Germinal center (tissue), 1 donor: ENCODE data around the gene NPAS2.

Experiments used
- DNase-seq: peaks from one replicate; pipeline ENCODE4 v3.0.0; 2012; ENCODE audit warnings: mixed read lengths, low spot score

Gene NPAS2

DNA sequence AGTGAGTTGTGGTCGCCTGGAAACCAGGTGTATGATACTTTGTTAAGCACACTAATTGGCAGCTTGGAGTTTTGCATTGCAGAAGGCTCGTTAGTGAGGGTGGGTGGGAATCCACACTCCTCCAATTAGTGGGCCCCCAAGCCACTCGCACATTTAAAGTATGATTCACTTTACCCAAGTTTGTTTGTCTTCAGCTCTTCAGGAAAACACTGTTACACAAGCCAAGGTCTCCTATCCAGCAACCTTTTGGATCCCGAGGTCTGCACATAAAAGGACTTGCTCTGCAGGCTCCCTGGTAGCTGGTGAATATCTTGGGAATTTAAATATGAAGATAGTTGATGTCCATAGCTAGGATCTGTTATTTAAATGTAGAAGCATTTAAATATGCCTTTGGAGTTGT is 66.1 kb downstream of the NPAS2 start:
- DNase-seq: no peak

DNA sequence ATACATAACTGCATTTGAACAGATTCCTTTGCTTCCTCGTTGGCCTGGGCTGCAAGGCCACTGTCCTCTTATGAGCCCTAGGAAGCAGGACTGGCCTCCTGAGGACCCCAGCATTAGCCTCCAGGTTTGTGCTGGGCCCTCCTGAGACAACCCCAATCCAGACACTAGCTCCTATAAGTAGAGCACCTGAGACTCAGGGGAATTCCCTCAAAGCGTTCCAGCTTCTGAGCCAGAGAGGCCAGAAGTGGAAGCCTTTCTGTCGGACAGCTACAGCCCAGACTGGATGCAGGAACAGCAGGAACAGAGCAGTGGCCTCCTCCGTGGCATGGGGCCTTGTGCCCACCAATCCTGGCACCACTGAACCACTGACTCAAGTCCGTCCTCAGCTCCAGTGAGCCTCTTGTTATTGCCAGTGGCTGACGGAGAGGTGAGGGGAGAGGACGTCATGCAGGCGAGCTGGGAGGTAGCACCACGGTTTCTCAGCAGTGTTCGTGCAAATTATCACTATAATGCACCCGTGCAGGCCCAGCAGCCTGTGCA is 67.2 kb downstream of the NPAS2 start:
- no peak for DNase-seq

- no peak for DNase-seq
Measured at GRCh38 chr2:100887713-100888495, 68.0 kb downstream of the NPAS2 start.

DNA sequence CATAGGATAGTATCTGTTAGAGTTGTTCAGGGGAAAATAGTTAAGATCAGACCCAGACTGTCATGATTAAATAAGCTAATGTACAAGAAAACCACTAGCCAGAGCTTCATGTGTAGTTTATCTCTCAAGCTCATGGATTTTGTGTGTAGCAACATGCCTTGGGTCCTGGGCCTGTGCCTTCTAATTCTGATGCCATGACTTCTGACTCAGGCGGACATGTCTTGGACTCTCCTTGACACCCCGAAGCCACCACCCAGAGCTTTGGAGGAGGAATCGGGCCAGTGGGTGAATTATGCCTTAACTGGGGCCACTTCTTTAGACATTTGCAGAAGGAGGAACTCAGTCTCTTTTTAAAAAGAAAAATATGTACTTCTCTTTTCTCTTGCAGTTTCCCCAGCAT is 68.7 kb downstream of the NPAS2 start:
- no peak for DNase-seq

GRCh38 chr2:100889286-100889685 is 69.3 kb downstream of the NPAS2 start:
- DNase-seq: no peak

- no peak for DNase-seq
Measured at GRCh38 chr2:100891906-100892642, 72.1 kb downstream of the NPAS2 start.

- DNase-seq: no peak
Measured at GRCh38 chr2:100893392-100894104, 73.6 kb downstream of the NPAS2 start.

DNA sequence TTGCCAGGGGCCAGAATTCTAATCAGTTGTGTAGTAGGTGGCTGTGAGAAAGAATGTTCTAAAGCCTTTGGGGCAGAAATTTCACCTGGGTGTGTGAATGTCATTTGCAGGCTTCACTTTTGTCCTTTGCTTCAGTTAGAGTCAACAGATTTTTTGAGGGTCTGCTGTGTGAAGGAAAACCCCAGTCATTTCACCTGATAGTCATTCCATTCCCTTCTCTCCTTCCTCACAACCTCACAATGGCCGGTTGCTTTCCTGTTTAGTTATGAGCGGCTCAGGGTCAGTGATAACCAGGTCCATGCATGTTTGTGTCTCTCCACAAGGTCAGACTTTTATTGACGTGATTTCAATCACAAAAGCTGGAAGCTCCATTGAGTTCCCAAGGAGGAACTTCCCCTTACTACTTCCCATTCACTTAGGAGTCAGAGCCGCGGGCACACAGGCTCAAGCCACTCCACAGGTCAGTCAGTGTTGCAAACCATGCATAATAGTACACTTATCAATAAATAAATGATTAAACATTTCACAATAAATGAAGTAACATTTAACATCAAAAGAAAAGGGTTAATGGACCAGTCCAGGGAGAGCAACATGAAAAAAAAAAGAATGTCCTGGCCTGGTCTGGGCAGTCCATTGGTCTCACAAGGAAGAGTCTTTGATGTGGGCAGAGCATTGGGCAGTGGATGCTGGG is 74.3 kb downstream of the NPAS2 start:
- DNase-seq: no peak

DNA sequence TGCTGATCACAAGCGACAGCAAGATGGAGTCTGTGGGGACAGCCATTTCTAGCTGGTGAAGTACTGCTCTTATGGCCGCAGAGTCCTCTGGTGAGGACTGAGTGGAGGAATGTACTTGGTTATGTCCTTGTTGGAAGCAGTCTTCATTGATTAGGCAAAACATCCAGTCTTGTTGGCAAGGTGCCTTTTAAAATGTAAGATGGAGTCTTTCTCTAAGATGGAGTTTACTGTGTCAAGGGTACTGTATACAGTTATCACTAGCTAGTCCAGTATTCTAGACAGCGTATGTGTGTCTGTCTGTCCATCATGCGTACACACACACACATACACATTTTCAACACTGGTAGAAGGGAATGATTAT is 74.8 kb downstream of the NPAS2 start:
- DNase-seq: no peak

DNA sequence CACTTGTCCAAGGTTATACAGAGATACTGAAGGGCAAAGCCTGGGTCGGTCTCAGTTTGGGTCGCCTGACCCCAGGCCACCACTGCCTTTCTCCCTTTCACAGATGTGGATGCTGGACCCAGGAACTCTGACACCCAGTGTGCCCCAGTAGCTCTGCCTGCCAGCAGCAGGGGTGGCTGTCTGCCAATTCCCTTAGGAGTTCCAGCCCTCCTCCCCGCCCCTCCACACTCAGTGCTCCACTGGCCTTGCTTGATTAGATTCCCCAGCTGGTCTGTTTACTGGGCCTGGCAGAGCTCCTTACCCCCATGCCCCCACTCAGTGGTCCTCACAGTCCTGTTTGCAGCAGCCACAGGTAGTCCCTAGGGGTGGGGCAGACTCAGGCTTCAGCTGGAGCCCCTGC is 75.5 kb downstream of the NPAS2 start:
- no peak for DNase-seq

DNA sequence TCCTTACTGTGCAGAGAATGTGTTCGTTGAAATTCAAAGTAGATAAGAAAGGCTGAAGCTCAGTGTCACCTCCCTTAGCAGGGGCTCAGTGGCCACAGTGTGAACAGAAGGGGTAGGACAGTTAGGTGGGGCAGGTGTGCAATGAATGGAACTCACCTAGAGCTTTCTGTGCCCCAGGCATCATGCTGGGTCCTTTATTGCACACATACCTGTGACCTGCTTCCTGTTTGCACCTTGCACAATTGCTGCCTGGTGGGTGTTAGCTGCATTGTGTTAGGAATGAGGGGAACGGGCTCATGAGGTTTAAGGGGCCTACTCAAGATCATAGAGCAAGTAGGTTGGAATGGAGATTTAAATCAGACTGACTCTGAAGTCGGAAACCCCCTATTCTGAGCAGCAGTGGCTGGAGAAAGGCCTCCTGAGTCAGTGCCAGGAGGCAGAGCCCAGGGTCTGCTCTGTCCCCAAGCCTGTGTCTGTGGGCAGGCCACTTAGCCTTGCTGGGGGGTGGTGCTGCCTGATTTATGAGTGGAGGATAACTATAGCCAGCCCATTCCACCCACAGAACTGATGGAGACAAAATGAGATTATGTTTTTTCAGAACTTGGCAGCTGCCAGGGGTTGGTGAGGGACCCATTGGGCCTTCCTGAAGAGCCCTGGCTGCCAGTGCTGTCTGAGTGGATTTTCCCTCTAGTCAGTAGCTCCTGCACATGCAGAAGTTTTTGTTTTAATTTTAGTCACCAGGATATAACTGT is 76.2 kb downstream of the NPAS2 start:
- no peak for DNase-seq

- DNase-seq: no peak
Measured at GRCh38 chr2:100898035-100898665, 78.2 kb downstream of the NPAS2 start.

DNA sequence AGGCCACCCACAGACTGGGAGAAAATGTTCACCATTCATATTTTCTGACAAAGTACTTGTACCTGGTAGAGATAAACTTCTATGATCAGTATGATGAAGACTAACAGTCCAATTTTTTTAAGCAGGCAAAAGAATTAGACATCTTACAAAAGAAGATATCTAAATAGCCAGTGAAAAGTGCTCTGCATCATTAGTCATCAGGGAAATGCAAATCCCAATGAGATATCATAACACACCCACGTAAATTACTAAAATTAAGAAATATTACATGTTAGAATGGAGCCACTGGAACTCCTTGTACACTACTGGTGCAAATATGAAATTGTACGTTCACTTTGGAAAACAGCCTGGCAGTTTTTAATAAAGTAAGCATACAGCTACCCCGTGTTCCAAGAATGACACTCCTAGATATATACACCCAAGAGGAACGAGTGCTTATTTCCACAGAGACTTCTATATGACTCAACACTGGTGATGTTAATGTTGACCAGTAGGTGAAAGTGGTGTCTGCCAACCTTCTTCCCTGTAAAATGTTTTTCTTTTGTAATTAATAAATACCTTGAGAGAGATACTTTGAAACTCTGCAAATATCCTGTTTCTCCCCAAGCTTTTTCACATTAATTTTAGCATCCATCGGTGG is 80.3 kb downstream of the NPAS2 start:
- DNase-seq: no peak

- no peak for DNase-seq
Measured at GRCh38 chr2:100902817-100903405, 83.0 kb downstream of the NPAS2 start.

GRCh38 chr2:100903534-100904258 is 83.8 kb downstream of the NPAS2 start:
- DNase-seq: no peak

GRCh38 chr2:100905132-100905805 is 85.3 kb downstream of the NPAS2 start:
- no peak for DNase-seq

DNA sequence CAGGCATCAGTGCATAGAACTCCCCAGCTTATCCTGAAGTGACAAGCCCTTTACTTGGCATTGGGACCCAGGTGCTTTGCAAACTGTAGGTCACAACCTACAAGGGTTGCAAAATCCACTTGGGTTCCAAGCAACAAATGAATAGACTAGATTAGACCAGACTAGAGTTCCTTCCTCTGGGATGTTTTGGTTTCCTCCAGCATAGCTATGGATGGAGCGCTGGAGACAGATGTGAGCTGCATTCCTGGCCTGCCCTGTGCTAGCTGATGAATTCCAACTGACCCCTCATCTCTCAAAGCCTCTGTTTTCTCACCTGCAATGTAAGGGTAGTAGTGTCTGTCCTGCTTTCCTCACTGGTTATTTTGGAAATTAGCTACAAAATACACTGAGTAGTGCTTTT is 86.2 kb downstream of the NPAS2 start:
- DNase-seq: no peak

DNA sequence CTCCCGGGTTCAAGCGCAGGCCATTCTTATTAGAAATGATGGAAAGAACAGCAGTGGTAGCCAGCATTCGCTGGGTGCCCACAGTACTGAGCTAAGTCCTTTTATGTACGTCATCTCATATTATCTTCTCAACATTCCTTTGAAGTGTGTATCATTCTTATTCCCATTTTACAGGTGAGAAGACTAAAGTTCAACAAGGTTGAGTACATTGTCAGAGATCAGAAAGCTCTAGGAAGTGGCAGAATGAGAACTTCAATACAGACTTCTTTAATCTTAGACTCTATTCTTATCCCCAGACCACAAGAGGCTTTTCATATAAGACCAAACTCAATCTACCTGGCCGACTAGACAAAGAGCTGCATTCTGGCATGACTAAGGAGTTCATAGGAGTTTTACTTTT is 86.7 kb downstream of the NPAS2 start:
- no peak for DNase-seq

DNA sequence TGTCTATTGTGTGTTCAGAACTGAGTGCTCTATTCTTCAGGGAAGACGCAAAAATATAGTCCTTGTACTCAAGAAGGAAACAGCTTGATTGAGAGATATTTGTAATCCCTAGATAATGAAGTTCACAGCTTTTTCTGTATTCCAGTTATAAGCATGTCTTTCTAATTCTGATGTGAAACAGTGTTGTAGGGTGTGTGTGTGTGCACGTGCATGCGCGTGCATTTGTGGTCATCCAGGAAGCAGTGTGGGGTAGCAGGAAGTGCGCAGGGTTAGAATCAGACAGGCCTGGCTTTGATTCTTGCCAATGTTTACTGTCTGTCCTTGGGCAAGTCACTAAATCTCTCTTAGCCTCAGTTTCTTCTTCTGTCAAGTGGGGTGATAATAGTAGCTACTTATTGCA is 87.9 kb downstream of the NPAS2 start:
- no peak for DNase-seq
